GM10266 (cell line): Measurements from ENCODE around the gene CLSTN1.

Experiments used
- DNase-seq: peaks from one replicate; pipeline ENCODE4 v3.0.0; 2012; ENCODE audit errors: extremely low spot score
- TF ChIP-seq, protein P1 (sequence below): IDR thresholded peaks from 2 replicates; pipeline ENCODE4 v1.5.1; 2012; ENCODE audit warnings: mild to moderate bottlenecking, low read depth; ENCODE audit not compliant: control insufficient read depth, insufficient read depth; ENCODE audit errors: missing control alignments

CLSTN1 gene

DNA sequence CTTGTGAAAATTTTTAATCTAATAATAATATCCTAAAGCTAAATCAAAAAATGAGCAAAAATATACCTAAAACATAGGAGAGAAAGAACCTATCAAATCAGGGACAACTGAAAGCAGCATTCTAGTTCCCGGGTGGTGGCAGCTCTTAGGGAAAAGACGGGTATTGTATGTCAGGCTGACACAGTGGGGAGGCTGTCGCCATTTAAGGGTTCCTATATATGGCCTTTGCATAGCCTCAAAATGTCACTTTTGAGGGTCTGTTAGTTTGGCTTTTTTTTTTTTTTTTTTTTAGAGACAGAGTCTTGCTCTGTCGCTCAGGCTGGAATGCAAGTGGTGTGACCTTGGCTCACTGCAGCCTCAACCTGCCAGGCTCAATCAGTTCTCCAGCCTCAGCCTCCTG, 6.0 kb downstream of the CLSTN1 start:
- TF ChIP-seq, protein P1, sequence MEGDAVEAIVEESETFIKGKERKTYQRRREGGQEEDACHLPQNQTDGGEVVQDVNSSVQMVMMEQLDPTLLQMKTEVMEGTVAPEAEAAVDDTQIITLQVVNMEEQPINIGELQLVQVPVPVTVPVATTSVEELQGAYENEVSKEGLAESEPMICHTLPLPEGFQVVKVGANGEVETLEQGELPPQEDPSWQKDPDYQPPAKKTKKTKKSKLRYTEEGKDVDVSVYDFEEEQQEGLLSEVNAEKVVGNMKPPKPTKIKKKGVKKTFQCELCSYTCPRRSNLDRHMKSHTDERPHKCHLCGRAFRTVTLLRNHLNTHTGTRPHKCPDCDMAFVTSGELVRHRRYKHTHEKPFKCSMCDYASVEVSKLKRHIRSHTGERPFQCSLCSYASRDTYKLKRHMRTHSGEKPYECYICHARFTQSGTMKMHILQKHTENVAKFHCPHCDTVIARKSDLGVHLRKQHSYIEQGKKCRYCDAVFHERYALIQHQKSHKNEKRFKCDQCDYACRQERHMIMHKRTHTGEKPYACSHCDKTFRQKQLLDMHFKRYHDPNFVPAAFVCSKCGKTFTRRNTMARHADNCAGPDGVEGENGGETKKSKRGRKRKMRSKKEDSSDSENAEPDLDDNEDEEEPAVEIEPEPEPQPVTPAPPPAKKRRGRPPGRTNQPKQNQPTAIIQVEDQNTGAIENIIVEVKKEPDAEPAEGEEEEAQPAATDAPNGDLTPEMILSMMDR: no peak
- no peak for DNase-seq

DNA sequence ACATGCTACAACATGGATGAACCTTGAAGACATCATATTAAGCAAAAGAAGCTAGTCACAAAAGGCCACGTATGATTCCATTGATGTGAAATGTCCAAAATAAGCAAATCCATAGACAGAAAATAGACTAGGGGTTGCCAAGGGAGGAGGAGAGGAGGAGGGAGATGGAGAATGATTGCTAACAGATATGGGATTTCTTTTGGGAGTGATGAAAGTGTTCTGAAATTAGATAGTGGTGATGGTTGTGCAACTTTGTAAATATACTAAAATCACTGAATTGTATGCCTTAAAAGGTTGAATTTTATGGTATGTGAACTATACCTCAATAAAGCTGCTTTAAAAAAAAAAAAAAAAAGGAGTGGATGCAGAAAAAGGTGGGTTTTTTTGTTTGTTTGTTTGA, 7.6 kb downstream of the CLSTN1 start:
- DNase-seq: no peak
- TF ChIP-seq, protein P1: no peak

DNA sequence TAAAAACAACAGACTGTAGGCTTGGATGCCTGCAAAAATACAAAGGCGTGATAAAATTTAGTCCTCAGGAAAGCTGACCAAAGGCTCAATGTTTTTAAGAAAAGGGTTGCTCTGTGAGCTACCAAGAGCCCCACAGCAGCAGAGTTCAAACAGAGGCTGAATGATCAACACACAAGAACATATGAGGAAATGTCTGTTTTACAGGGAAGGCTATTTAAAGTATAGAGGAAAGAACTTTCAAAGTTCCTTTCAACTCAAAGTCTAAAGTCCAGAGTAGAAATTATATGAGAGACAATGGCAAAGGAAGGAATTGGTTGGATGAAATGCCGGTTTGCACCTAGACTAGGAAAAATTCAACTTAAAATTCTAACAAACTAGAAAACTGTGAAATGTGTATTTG, 8.6 kb downstream of the CLSTN1 start:
- TF ChIP-seq, protein P1: no peak
- DNase-seq: no peak

DNA sequence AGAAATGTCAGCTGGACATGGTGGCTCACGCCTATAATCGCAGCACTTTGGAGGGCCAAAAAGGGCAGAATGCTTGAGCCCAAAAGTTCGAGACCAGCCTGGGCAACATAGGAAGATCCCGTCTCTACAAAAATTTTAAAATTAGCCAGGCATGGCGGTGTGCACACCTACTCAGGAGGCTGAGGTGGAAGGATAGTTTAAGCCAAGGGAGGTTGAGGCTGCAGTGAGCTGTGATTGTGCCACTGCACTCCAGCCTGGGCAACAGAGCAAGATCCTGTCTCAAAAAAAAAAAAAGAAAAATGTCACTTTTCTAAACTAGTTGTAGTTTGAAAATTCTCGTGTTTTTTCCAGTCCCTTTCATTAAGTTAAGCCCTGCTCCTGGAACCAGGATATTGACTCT, 9.1 kb downstream of the CLSTN1 start:
- TF ChIP-seq, protein P1: no peak
- DNase-seq: no peak

DNA sequence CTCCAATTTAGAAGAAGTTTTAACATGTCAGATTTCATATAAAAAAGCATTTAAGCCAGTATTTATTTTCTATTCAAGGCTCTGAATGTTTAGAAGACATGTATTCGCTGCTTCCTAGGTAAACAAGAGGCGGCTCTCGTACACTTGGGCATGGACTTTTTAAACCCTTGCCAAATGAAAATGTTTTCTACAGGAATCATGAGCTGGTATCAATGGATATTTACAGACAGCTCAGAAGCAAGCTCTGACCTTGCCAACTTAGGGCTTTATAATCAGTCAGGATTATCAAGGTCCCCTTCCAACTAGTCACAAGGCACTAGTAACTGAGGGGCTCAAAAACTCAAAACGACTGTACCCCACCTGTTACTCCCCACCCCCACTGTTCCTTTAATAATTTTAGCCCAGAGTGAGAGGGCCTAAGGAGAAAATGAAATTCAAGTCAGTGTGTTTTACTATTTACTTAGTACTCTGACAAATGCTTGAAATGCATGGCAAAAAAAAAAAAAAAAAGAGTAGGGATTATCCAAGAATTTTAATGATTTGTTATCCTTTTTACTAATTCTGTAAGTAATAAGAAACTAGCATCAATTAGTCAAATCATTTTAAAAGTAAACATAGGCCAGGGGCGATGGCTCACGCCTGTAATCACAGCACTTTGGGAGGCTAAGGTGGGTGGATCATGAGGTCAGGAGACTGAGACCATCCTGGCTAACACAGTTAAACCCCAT, 12.4 kb downstream of the CLSTN1 start:
- no peak for DNase-seq
- TF ChIP-seq, protein P1: no peak

DNA sequence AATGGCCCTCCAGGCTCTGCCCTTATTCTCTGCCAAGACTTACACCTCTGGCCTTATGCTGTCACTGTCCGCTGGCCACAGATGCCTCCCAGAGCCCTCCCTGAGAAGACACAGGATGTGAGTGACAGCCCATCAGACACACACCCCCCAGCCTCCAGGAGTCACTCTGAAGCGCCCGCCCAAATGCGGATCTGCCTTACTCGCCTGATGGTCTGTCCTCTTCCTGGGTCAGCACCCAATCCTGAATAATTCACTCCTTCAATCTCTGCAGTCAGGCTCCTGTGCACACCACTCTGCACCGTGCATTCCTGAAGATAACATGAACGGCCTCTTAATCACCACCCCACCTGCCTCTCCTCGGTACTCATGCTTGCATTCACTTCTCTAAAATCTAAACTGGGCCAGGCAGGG, 14.7 kb downstream of the CLSTN1 start:
- TF ChIP-seq, protein P1: no peak
- DNase-seq: no peak

DNA sequence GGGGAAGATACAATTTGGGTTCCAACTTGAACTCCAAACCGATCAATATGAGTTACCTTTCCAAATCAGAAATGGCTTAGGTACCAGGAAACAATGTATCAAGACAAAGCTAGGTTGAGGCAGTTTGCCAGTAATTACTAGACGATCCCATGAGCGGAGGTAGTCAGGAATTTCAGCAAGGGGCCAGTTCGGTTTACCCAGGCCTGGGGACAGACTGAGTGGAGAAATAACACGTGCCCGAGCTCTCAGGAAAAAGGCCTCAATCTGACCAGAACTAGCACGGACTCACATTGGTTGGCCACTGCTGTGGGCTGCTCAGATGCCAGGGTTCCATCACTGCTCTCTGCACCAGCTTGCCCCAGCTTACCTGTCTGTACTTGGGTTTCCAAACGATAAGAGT, 15.3 kb downstream of the CLSTN1 start:
- DNase-seq: no peak

More for the DNA sequence above, 15.3 kb downstream of the CLSTN1 start:
- TF ChIP-seq, protein P1: no peak
